ENCODE results near the gene GNAQ.

The GNAQ gene

GRCh38 chr9:77947651-77948050, 84.0 kb downstream of the GNAQ start:
- in situ Hi-C loops (cut with MboI; ENCODE audit: low sequenced_read_pairs), result no loop called here

GRCh38 chr9:77946969-77947620, 84.5 kb downstream of the GNAQ start:
- in situ Hi-C loops (cut with MboI; ENCODE audit: low sequenced_read_pairs), result no loop called here

DNA sequence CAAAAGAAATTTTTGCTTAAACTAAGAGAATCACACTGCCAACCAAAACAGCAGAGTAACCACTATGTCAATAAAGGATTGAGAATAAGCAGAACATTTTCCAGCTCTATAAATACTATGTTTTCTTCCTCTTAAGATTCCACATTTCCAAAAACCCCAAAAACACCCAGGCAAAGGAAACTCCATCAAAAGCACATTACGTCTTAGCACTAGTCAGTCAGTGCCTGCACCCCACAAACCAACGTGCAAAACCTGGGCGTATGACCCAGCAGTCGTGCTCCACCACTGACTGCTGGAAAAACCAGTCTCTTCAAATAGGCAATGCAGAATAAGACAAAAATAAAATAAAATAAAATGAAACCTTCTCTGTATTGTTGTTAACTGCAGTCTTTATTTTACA, 85.3 kb downstream of the GNAQ start:
- in situ Hi-C loops (cut with MboI; ENCODE audit: low sequenced_read_pairs), result no loop called here

DNA sequence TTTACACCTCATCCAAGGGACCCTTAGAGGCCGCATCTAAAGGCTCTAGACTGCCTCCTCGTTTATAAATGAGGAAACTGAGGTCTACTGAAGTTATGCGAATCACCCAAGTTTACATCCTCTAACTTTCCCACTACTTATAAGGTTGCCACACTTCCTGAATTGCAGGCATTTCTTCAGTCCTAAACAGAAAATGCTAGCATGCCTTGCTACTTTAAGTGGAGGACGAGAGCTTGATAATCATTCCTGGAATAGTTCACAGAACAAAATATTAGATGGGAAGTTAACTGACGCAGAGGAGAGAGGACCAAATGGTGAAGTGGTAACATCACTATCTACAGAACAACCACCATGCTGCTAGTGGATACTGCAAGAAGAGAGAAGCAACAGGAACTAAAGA, 85.8 kb downstream of the GNAQ start:
- in situ Hi-C loops (cut with MboI; ENCODE audit: low sequenced_read_pairs), result no loop called here

DNA sequence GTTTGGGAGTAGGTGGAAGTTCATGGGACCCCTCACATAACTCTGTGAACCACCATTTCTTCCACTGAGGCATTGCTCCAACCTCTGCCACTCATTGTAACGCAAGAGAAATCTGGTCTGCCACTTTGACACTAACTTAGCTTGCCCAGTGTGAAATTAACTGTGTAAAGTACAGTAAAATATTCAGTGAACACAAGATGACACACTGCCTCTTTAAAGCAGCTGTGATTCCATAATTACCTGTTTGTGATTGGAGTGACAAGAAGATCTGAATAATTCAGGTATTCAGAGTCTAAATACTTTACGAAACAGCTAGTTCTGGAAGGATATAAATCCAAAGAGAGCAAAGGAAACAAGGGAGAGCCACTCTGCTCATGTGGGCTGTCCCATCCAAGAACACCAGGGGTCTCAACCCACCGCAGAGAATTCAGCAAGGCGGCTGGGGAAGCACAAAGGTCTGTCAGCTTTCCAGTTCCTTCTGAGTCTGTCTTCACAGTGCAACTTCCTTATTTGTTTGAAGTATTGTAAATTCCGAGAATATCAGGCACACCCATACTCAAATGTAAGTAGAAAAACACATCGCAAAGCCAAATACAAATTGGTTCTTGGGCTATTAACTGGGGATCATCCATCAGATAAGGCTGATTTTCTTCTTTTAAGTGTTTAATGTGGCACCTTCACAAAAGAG, 86.9 kb downstream of the GNAQ start:
- in situ Hi-C loops (cut with MboI; ENCODE audit: low sequenced_read_pairs), result no loop called here

DNA sequence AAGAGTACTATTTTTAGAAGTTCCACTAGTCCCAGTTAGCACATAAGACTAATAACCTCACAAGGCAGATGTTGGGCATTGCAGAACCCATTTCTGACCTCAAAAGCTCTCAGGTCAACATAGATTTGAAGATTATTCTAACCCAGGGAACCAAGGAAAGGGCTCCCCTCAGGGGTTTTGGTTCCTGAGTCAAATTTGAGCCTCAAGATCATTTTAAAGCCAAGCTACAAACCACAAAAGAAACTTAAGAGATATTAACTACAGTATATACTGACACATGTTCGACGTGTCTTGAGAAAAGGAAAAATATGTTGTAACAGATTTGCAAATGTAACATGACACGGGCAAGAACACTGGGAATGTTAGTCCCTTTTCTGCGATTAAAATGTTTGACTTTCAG, 88.6 kb downstream of the GNAQ start:
- in situ Hi-C loops (cut with MboI; ENCODE audit: low sequenced_read_pairs), result no loop called here

DNA sequence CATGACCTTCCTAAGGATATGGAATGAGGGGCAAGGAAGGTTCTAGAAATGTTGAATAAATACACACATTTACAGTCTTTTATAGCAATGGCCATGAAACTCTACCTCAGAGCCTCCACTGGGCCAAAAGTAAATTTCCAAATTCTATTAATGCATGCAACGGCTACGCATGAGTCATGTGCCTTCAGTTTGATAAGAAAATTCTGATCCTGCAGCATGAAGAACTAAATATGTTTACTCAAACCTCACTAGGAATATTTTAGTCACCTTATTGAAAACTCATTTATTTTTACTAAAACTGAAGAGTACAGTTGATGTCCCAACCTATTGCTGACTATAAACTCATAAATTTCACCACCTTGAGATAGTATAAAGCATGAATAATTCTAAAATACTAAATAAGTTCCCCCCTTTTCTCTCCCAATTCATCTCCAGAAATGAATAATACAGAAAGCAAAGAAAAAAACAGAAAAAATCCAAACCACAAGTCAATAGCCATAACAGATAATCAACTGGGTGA, 92.4 kb downstream of the GNAQ start:
- in situ Hi-C loops (cut with MboI; ENCODE audit: low sequenced_read_pairs), result no loop called here

DNA sequence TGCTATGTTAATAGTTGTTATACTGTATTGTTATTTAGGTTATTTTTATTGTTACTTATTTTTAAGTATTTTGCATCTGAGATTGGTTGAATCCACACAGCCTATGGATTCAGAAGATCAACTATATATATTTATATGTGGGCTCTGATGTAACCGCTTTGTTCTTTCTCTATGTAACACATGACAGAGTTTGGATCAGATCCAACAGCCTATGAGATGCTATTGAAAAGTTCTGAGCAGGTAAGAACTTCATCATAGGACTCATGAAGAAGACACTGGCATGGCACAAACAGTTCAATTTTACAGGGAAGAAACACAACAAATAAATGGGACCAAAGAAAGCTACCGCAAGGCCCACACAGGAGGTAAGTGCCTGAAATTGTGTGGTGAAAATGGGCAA, 93.4 kb downstream of the GNAQ start:
- in situ Hi-C loops (cut with MboI; ENCODE audit: low sequenced_read_pairs), result no loop called here

GRCh38 chr9:77935974-77936373, 95.6 kb downstream of the GNAQ start:
- in situ Hi-C loops (cut with MboI; ENCODE audit: low sequenced_read_pairs), result no loop called here

GRCh38 chr9:77935211-77935610, 96.4 kb downstream of the GNAQ start:
- in situ Hi-C loops (cut with MboI; ENCODE audit: low sequenced_read_pairs), result no loop called here

DNA sequence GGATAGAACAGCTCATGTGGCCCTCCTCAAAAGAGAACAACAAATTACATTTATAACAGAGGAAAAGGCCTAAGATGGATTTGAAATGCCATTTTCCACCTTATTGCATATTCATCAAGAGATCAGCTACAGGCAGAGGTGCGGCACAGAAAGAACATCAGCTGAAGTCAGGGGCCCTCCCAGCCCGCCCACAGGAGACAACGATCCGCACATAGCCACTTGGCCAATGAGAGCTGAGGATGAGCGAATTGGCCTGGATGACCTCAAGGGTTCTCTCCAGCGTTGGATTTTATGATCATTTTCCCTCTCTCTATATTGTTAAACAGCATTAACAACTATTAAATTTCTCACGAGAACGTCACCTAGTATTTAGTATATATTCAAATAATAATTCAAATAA, 97.6 kb downstream of the GNAQ start:
- in situ Hi-C loops (cut with MboI; ENCODE audit: low sequenced_read_pairs), result no loop called here

DNA sequence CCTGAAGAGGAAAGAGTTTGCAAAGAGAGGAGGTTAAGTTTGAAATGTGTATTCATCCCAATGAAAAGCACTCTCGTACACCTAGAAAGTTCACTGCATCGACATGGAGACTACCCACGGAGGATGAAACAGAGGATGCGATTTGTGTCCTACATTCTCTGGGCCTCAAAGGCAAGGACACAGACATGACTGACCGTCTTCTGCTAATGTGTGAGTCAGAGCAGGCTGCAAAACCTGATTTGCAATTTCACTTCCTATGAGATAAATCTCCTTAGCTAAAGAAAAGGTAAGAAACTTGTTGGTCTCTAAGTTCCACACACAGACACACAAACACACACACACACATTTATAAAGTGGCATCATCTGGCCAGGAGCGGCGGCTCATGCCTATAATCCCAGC, 98.6 kb downstream of the GNAQ start:
- in situ Hi-C loops (cut with MboI; ENCODE audit: low sequenced_read_pairs), result no loop called here

- in situ Hi-C loops (cut with MboI; ENCODE audit: low sequenced_read_pairs), result no loop called here
Measured at GRCh38 chr9:77929942-77930341, 101.7 kb downstream of the GNAQ start.

DNA sequence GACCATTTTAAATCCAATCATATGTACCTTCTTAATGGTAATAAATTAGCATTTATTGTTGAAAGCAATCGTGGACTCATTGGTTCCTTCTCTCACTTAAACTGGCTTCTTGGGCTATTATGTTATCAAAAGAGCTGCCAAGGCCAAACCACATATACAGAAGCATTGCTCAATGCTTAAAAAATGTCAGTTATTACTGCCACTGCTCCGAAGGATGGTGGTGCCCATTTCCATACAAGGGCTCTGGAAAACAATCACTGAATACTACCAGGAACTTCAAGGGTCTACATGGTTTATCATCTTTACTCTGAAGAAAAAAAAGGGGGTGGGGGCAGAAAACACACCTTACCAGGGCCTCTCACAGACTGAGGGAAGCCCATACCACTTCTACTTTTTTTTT, 104.3 kb downstream of the GNAQ start:
- in situ Hi-C loops (cut with MboI; ENCODE audit: low sequenced_read_pairs), result no loop called here

GRCh38 chr9:77926371-77926878, 105.2 kb downstream of the GNAQ start:
- in situ Hi-C loops (cut with MboI; ENCODE audit: low sequenced_read_pairs), result no loop called here

DNA sequence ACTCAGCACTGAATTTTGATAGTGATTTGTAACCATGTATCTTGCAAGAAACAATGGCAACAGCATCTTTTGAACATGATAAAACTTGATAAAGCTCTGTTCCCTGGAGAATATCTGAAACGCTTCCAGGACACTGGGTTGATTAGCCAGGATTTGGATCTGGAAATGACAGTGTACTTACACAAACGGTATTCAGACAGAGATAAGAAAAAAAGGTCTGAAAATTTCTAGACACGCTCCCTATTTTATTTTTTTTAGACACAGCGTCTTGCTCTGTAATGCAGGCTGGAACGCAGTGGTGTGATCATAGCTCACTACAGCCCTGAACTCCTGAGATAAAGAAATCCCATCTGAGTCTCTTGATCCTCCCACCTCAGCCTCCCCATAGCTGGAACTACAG, 109.0 kb downstream of the GNAQ start:
- in situ Hi-C loops (cut with MboI; ENCODE audit: low sequenced_read_pairs), result no loop called here

- in situ Hi-C loops (cut with MboI; ENCODE audit: low sequenced_read_pairs), result no loop called here
Measured at GRCh38 chr9:77917800-77918199, 113.8 kb downstream of the GNAQ start.

DNA sequence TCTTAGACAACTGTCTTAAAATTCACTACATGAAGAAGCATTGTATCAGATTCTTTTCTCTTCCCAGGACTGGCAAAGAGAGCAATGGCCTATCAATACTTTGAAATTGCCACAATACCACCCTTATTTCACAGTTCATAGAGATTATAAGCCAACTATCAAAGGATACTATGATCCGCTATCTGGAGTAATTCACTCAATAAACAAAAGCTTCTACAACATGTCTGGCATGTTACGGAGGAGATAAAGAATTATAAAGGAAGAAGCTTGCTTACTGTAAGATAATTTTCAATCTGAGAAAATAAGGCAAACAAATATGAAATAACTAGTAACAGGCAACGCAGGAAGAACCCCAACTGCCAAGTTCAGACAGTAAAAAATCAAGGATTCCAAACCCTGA, 114.8 kb downstream of the GNAQ start:
- in situ Hi-C loops (cut with MboI; ENCODE audit: low sequenced_read_pairs), result no loop called here

- in situ Hi-C loops (cut with MboI; ENCODE audit: low sequenced_read_pairs), result no loop called here
Measured at GRCh38 chr9:77916410-77916819, 115.2 kb downstream of the GNAQ start.

DNA sequence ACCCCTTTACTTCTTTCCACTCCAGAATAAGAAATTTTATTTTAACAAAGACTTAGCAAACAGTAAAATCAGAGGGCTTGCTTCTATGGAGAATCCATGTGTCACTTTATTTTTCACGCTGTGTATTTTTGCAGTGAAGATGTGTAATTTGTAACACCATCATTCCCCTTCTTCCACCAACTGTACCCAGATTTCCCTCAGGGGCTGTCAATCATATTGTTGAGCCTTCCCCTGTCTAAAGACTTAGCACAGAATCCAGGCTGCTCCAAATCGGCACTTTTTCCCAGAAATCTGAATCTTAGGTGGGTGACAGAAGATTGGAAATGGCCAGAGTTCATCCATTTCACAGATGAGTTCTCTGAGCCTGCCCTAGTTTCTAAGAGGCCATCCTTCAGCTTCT, 115.9 kb downstream of the GNAQ start:
- in situ Hi-C loops (cut with MboI; ENCODE audit: low sequenced_read_pairs), result no loop called here

DNA sequence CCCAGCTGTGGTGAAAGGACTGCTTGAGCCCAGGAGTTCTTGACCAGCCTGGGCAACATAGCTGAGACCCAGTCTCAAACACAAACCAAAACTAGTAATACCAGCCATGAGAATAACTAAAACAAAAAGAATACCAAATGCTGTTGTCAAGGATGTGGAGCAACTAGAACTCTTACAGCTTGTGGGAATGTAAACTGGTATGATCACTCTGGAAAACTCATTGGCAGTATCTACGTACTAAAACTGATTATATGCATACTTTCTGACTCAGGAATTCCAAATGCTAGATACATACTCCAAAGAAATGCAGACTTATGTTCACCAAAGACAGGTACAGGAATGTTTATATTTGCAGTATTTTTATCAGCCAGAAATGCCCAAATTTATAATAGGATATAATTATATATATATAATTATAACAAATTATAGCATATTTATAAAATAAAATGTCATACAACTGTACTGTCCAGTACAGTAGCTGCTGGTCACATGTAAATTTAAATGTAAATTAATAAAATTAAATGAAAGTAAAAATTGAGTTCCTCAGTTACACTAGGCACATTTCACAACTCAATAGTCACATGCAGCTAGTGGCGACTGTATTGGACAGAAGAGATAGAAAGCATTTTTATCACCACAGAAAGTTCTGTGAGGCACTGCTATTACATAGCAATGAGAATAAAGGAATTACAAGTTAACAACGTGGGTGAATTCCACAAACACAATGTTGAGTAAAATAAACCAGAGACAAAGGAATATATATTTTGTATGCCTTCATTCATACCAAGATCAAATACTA, 118.5 kb downstream of the GNAQ start:
- in situ Hi-C loops (cut with MboI; ENCODE audit: low sequenced_read_pairs), result no loop called here

GRCh38 chr9:77911928-77912327, 119.7 kb downstream of the GNAQ start:
- in situ Hi-C loops (cut with MboI; ENCODE audit: low sequenced_read_pairs), result no loop called here
